ENCODE results near the gene TLL2.

TLL2 gene

GRCh38 chr10:96470116-96470743, 43.5 kb downstream of the TLL2 start:
- H3K27ac ChIP-seq, result no peak overlapping the region

GRCh38 chr10:96468845-96469244, 44.9 kb downstream of the TLL2 start:
- H3K4me3 ChIP-seq, result no peak overlapping the region
- H3K27ac ChIP-seq, result no peak overlapping the region

More at GRCh38 chr10:96470116-96470743, 43.5 kb downstream of the TLL2 start:
- no peak overlapping the region for H3K4me3 ChIP-seq

DNA sequence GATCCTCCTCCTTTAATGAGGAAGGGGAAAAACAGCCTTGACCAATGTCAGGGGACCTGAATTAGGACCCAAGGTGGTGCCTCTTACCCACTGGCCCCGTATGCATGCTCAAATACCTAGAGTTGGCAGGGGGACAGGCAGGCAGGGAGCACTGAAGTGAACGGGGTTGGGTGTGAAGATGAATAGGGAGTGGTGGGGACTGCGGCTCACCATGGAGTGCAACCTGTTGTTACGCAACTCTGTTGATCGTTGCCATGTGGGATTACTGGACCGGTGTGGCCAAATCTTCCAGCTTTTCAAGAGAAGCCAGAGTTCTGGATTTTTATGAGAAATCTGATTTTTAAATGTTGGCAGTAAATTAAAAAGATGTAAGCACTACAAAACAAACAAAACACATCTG, 48.1 kb downstream of the TLL2 start:
- H3K27ac ChIP-seq, result no peak overlapping the region
- no peak overlapping the region for H3K4me3 ChIP-seq

DNA sequence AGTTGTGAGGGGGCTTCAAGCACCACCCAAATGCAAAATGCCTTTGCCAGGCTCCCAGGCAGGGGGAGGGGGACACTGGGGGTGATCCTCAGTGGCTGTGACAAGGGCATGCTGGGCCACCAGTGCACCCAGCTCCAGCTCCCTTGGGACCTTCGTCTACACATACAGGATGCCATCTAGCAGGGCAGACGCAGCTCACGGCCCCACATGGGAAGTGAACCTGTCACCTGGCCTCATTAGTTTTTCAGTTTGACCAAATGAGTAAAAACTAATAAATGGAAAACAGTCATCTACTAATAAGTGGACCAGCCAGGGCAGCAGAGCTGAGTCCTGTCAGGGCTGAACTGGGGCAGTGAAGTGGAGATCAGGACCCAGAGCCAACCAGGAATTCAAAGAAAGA, 50.2 kb downstream of the TLL2 start:
- Histone ChIP-seq H3K4me3 (no peak overlapping the region), H3K27ac (no peak overlapping the region)

DNA sequence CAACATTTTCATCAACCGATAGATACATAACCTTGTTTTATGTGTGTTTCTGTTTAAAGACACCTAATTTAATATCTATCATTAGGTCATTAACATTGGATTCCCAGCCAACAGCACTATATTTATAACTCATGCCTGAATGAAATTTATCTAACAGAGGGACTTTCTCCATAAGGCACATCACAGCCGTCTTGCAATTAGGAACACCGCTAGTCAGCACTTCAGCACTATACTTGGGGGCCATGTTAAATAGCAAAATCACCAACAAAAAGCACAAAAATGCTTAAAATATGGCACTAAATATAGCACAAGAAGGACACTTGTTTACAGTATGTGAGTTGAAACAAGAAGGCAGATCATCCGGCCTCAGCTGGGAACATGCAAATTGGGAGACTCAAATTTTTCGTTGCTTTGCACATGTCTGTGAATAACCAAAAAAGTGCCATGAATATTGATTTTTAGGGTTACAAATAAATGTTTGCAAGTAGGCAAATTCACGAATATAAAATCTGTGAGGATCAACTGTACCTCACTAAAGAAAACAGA, 51.0 kb downstream of the TLL2 start:
- no peak overlapping the region for H3K4me3 ChIP-seq
- H3K27ac ChIP-seq, result no peak overlapping the region

DNA sequence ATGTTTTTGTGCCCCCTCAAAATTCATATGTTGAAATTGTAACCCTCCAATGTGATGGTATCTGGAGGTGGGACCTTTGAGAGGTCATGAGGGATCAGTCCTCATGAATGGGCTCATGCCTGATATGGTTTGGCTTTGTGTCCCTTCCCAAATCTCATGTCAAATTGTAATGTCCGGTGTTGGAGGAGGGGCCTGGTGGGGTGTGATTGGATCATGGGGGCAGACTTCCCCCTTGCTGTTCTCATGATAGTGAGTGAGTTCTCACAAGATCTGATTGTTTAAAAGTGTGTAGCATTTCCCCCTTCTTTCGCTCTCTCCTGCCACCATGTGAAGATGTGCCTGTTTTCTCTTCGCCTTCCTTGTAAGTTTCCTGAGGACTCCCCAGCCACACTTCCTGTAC, 53.4 kb downstream of the TLL2 start:
- H3K4me3 ChIP-seq, result no peak overlapping the region
- H3K27ac ChIP-seq, result no peak overlapping the region

DNA sequence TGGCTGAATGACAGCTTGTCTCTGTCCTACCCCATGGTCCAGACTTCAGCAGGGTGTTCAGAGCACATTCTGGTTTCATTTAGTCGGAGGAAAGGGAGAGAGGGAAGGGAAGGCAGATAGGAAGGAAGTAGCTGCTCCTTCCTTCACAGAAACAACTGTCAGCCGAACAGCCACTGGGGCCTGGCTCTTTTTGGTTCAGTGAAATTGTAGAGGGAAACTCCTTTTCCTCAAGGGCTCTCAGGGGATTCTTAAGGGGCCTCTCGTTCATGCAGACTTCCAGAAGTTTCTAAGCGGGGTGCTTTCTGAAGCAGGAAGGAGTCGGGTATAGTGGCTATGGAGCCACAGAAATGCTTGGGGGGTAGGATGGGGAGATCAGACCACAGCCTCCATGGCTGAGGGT, 56.4 kb downstream of the TLL2 start:
- H3K27ac ChIP-seq, result no peak overlapping the region
- no peak overlapping the region for H3K4me3 ChIP-seq

DNA sequence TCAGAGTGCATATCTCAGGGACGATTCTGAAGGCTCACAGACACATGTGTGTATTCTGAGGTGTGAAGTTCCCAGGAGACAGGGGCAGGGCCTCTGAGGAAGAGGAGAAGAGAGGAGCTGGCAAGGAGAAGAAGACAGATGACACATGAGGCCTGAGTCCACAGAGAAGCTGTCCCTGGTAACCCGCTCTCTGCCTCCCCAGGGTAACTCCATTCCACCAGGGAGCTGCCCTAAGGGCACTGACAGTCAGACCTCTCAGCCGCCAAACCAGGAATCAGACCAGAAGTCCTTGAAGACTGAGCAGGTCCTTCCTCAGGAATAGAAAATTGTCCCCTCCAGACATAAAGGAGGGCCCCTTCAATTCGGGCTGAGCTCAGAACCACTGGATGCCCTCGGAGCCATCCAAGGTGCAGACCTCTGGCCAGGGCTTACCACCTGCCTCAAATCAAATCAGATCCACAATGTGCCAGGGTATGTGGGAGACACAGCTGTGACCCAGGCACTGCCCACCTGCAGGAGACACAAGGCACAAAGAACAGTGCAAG, 57.4 kb downstream of the TLL2 start:
- Histone ChIP-seq H3K4me3 (no peak overlapping the region), H3K27ac (no peak overlapping the region)

DNA sequence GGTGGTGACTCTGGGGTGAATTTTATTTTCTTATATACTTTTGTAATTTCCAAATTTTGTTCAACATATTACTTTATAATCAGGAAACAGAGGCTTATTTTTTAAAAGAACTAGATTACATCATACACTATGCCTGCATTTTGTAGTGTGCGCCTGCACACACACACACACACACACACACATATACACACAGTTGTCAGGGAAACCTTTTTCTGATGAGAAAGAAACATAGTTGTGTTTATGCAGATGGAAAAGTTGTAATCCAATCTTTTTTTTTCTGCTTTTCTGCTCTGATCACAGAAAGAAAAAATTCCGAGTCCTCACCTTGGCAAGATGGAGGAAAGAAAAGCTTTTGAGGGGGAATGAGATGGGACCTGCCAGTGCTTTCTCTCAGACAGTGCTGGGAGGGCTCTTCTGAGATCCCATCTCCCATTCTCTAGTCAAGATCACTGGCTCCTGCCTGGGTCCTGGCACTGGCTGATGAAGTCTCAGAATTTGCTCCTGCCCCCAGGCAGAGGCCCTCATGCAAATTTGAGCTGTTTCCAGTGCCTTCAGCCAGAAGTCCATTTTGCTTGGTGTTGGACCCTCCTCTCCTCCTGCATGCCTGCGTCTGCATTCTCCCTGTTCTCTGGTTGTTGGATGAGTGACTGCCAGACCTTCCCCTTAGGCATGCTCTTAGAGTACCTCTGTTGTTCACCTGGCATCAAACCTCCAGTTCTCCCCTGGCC, 59.7 kb downstream of the TLL2 start:
- Histone ChIP-seq H3K27ac (no peak overlapping the region), H3K4me3 (no peak overlapping the region)

DNA sequence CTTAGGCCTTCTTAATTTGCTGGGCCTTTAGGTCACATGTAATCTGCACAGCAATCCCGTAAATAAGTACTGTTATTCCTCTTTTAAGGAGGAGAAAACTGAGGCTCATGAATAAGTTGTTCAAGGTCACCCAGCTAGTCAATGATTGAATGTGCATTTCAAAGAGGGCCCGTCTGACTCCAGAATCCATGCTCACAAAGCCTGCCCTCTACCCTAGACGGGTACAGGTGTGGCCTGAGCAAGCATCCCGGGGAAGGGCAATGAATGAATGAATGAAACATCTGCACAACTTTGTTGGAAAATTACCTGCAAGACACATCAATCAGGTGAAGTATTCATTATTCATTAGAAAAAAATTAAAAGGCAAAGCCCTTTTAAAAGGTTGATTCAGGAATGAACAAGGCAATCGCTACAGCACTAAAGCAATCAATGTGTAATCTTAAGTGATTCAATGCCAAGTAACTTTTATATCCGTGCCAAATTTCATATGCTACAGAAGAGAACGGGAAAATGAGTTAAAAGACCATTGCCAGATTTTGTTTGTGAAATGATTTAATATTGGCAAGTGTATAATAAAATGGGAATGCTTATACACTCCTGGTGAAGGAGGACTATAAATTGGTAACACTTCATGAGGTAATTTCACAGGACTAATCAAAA, 61.1 kb downstream of the TLL2 start:
- Histone ChIP-seq H3K4me3 (no peak overlapping the region), H3K27ac (no peak overlapping the region)

DNA sequence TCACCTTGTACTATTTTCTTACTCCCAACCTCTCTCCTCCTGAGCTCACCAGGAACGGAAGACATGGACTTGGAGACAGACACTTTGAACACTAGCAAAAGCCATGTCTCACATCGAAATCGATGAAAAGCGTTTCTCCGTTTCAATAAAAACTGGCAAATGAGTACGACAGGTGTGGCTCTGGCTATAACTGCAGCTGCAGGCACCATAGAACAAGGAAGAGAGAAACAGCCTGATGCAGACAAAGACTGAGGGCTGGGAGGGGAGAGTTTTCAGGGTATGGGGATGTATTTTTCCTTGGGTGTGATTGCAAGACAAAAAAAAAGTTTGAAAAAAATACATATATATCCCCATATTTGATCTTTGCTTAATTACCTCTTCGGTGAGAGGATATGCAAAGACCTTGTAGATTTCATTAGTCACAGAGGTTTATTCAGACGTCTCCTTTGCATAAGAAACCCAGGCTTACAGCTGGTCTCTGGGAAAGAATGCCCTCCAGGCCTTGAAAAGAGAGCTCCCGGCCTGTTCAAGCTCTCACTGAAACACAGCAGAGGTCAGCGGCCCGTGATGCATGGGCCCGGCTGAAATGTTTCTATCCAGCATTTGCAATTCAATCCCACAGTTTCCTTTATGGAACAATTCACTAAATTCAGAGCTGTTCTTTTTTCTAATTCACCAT, 63.1 kb downstream of the TLL2 start:
- no peak overlapping the region for H3K4me3 ChIP-seq
- no peak overlapping the region for H3K27ac ChIP-seq

DNA sequence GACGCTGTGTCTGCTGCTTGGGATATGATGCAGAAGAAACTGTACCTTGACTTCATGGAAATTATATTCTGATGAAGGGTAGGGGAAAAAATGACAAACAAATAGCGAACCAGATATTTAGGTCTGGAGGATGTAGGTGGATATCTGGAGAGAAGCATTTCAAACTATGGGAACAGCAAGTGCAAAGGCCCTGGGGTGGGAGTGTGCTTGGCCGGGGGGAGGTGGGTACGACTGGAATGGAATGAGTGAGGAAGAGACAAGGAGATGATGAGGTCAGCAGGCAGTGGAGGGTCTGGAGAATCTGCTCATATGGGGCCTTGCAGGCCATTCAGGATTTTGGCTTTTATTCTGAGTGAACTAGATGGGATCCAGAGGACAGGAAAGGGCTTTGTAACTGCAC, 65.2 kb downstream of the TLL2 start:
- Histone ChIP-seq H3K27ac (no peak overlapping the region), H3K4me3 (no peak overlapping the region)

DNA sequence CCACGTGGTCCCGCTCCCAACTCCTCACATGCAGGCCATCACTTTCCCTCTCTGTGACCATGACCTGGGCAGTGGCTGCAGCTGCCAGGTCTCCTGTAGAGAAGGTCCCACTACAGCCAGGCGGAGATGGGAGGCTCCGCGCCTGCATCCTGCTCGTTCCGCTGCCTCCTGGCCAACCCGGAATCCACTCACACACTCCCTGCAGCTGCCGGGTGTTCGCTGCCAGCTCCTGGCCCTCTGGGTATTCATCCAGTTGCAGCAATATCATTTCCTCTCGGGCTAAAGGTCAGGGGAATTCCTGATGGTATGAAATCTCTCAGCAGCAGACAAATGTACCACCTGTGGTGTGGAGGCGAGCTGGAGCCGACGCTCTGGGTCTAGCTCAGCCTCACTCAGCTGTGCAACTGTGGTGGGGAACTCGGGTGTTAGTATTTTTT, 65.7 kb downstream of the TLL2 start:
- no peak overlapping the region for H3K4me3 ChIP-seq
- H3K27ac ChIP-seq, result no peak overlapping the region

GRCh38 chr10:96446966-96447596, 66.6 kb downstream of the TLL2 start:
- no peak overlapping the region for H3K27ac ChIP-seq
- no peak overlapping the region for H3K4me3 ChIP-seq

DNA sequence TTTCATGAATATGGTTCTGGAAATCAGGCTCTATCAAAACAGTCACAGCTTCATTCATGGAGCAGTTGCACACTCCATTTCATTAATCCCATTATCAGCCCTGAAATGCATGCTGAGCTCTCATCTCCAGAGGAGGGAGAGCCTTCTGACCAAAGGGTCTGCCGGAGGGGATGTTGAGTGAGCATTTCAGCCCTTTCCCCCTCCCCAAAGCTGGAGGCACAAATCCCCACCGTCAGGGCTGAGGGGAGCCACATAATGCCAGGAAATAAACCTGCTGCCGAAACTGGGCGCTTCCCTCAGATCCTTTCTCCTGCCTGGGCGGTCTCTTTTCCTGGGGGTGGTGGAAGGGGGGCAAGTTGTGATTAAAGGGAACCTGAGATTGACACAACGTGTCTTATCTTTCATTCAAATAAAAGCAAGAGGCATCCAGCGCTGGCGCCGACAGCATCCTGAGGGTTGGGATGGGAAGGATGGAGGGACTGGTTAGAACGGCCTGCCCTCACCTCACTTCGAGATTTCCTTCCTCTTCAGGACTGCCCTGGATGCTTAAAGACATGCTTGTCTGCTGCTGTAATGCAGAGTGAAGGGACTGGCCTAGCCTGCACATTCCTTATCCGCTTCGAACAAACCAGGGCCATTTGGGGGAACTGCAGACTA, 71.6 kb downstream of the TLL2 start:
- Histone ChIP-seq H3K4me3 (no peak overlapping the region), H3K27ac (no peak overlapping the region)

DNA sequence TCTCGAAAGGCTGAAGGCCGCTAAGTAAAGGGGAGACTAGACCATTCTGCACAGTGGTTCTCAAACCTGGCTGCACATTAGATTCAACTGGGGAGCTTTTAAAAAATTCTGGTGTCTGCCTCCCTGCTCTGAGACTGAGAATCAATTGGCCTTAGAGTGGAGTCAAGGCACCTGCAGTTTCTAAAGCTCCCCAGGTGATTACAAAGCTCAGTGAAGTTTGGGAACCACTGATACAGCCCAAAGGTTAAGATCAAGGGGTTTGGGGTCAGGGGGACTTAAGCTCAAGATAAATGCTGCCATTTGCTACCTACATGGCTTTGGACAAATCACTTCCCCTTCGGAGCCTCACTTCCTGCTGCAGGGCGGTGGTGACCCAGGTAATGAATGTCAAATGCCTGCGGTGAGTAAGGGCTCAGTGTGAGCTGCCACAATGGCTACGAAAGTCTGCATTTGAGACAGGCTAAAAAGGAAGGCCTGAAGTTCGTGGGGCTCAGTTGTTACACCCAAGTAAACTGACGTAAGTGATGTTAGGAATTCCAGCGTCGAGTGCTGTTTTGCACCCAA, 72.3 kb downstream of the TLL2 start:
- H3K4me3 ChIP-seq, result no peak overlapping the region
- H3K27ac ChIP-seq, result no peak overlapping the region

GRCh38 chr10:96440361-96441292, 73.1 kb downstream of the TLL2 start:
- Histone ChIP-seq H3K4me3 (no peak overlapping the region), H3K27ac (no peak overlapping the region)

DNA sequence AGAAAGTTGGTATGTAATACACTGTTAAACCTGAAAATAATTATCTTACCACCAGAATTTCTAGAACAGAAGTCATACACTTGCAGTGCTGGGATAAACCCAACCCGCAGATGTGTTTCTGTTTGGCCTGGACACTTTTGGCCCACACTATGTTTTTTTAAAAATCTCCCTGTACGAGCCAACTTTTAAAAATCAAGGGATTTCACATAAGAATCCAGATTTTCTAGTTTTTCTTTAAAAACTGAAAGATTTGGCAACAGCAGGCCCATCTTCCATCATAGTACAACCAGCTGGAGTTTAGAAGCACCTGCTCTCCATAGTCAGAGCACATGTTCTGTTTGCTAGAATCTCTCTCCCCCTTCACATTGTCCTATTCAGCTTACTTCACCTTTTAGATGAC, 74.0 kb downstream of the TLL2 start:
- Histone ChIP-seq H3K4me3 (no peak overlapping the region), H3K27ac (no peak overlapping the region)

All from skin epidermis (tissue), 12 donors.